Neural crest cell (in vitro differentiated cells): Measurements from ENCODE around the gene PRICKLE2. TPM values are rescaled to one million over a fixed set of nuclear protein-coding genes. Genes with fewer than 3 reads are reported as not detected.
A peak's percentile ranks its signal among the peaks of the same experiment; 100 is the strongest.

Experiments used
- DNase-seq: peaks from one replicate; pipeline ENCODE4 v3.0.0; 2021; ENCODE audit warnings: low read depth, mixed read lengths, low spot score
- H3K27ac Mint-ChIP-seq: one replicate; pipeline ENCODE4 v1.8.0; 2021; ENCODE audit warnings: mild to moderate bottlenecking, mixed read lengths; ENCODE audit not compliant: unreplicated experiment
- H3K27me3 Mint-ChIP-seq: 2 replicates; pipeline ENCODE4 v1.8.0; 2021; ENCODE audit warnings: low read depth, mild to moderate bottlenecking, mixed read lengths
- H3K36me3 Mint-ChIP-seq: 2 replicates; pipeline ENCODE4 v1.8.0; 2021; ENCODE audit warnings: low read depth, mild to moderate bottlenecking, mixed read lengths
- H3K4me1 Mint-ChIP-seq: 2 replicates; pipeline ENCODE4 v1.8.0; 2021; ENCODE audit warnings: mixed read lengths
- H3K4me3 Mint-ChIP-seq: one replicate; pipeline ENCODE4 v1.8.0; 2021; ENCODE audit warnings: mild to moderate bottlenecking, mixed read lengths
- H3K9me3 Mint-ChIP-seq: 2 replicates; pipeline ENCODE4 v1.8.0; 2021; ENCODE audit warnings: mixed read lengths
- CTCF ChIP-seq: fragments of 200-600 bp; sonication (generic); conservative IDR thresholded peaks from 2 replicates; pipeline ENCODE4 v1.5.0; 2021; ENCODE audit warnings: antibody characterized with exemption, mild to moderate bottlenecking
- total RNA-seq: library from RNA; stranded (reverse); gene quantifications from 2 replicates; pipeline ENCODE4 v1.2.1, GENCODE V29; 2021

PRICKLE2 gene
- total RNA-seq, 1 donor from 2014 or later, result 11.8 TPM

- no peak for TF ChIP-seq CTCF
- Mint-ChIP-seq H3K27me3 (no peaks in the 10 kb centered on the region), H3K27ac (no peak overlapping the region), H3K9me3 (peaks cover 8% of the 10 kb centered on the region), H3K4me3 (no peak overlapping the region), H3K4me1 (peaks cover 21% of the 10 kb centered on the region), H3K36me3 (no peaks in the 10 kb centered on the region)
- DNase-seq, result no peak
Measured at GRCh38 chr3:64088408-64089205, 136.7 kb downstream of the PRICKLE2 start.

GRCh38 chr3:64086479-64087252, 138.6 kb downstream of the PRICKLE2 start:
- H3K4me1 Mint-ChIP-seq, result peaks cover 15% of the 10 kb centered on the region
- no peaks in the 10 kb centered on the region for H3K36me3 Mint-ChIP-seq
- H3K9me3 Mint-ChIP-seq, result peaks cover 10% of the 10 kb centered on the region
- no peaks in the 10 kb centered on the region for H3K27me3 Mint-ChIP-seq
- H3K4me3 Mint-ChIP-seq, result no peak overlapping the region
- peak overlapping the region; percentile 7 for H3K27ac Mint-ChIP-seq
- DNase-seq, result no peak
- TF ChIP-seq CTCF, result no peak

- TF ChIP-seq CTCF, result no peak
- Mint-ChIP-seq H3K4me3 (no peak overlapping the region), H3K27ac (no peak overlapping the region), H3K27me3 (no peaks in the 10 kb centered on the region), H3K9me3 (peaks cover 8% of the 10 kb centered on the region), H3K36me3 (no peaks in the 10 kb centered on the region), H3K4me1 (peaks cover 15% of the 10 kb centered on the region)
- no peak for DNase-seq
Measured at GRCh38 chr3:64084640-64085039, 140.6 kb downstream of the PRICKLE2 start.

GRCh38 chr3:64083575-64083974, 141.7 kb downstream of the PRICKLE2 start:
- Mint-ChIP-seq H3K27ac (no peak overlapping the region), H3K4me1 (peaks cover 15% of the 10 kb centered on the region), H3K4me3 (no peak overlapping the region), H3K9me3 (peaks cover 8% of the 10 kb centered on the region), H3K27me3 (no peaks in the 10 kb centered on the region), H3K36me3 (no peaks in the 10 kb centered on the region)
- no peak for TF ChIP-seq CTCF
- DNase-seq, result no peak

GRCh38 chr3:64082961-64083541, 142.2 kb downstream of the PRICKLE2 start:
- Mint-ChIP-seq H3K4me3 (no peak overlapping the region), H3K4me1 (peaks cover 15% of the 10 kb centered on the region), H3K27ac (no peak overlapping the region), H3K36me3 (no peaks in the 10 kb centered on the region), H3K9me3 (peaks cover 8% of the 10 kb centered on the region), H3K27me3 (no peaks in the 10 kb centered on the region)
- DNase-seq, result no peak
- TF ChIP-seq CTCF, result no peak
